ENCODE measurements around the gene HNRNPA3.
"Not testable (repeated sequence)": the region's sequence is repeated elsewhere in the genome, so short reads cannot be mapped to it uniquely, and the experiment has no call there.

- not testable (repeated sequence) for TF ChIP-seq CTCF (IDR thresholded peaks at IDR 0.05 in 2 of 3, conservative IDR thresholded peaks at IDR 0.05 in 1 of 3; ENCODE audit: borderline replicate concordance in 1 of 3, insufficient read depth in 1 of 3, low read depth in 2 of 3, low read length in 2 of 3); POLR2AphosphoS5 (IDR thresholded peaks at IDR 0.05; ENCODE audit: low read depth, low read length); JUND (IDR thresholded peaks at IDR 0.05); RAD21 (IDR thresholded peaks at IDR 0.05; ENCODE audit: low read depth); ZFX (IDR thresholded peaks at IDR 0.05)
Measured at GRCh38 chr2:177219787-177220186, 7.2 kb downstream of the HNRNPA3 start.
